Measurements from ENCODE around the gene CREM.

Gene CREM

GRCh38 chr10:35135861-35136260, 9.2 kb downstream of the CREM start:
- Histone ChIP-seq H3K4me1 (ENCODE audit: control insufficient read depth, insufficient read depth, low read length, poor library complexity, severe bottlenecking) (peaks cover 11% of the 10 kb centered on the region), H3K4me3 (ENCODE audit: extremely low read depth, insufficient read depth, low read length, poor library complexity, severe bottlenecking) (no peak overlapping the region), H3K9me3 (ENCODE audit: control insufficient read depth, low read length) (no peaks in the 10 kb centered on the region), H3K36me3 (ENCODE audit: control insufficient read depth, insufficient read depth, low read length) (no peaks in the 10 kb centered on the region), H3K27ac (ENCODE audit: low read depth, low read length, severe bottlenecking) (no peak overlapping the region)
- 86 to 100% methylated on average over 2 to 4 of the region's 5 CpGs for WGBS, 2 experiments (ENCODE audit: insufficient coverage in 2 of 2)

GRCh38 chr10:35136263-35136815, 9.7 kb downstream of the CREM start:
- WGBS, 2 experiments (ENCODE audit: insufficient coverage in 2 of 2), result 93 to 100% methylated on average over 3 of the region's 4 CpGs

GRCh38 chr10:35140126-35140525, 13.5 kb downstream of the CREM start:
- Histone ChIP-seq H3K4me1 (ENCODE audit: control insufficient read depth, insufficient read depth, low read length, poor library complexity, severe bottlenecking) (peaks cover 12% of the 10 kb centered on the region), H3K36me3 (ENCODE audit: control insufficient read depth, insufficient read depth, low read length) (no peaks in the 10 kb centered on the region), H3K9me3 (ENCODE audit: control insufficient read depth, low read length) (no peaks in the 10 kb centered on the region), H3K27ac (ENCODE audit: low read depth, low read length, severe bottlenecking) (no peak overlapping the region), H3K4me3 (ENCODE audit: extremely low read depth, insufficient read depth, low read length, poor library complexity, severe bottlenecking) (no peak overlapping the region)
- WGBS, 2 experiments (ENCODE audit: insufficient coverage in 2 of 2), result 100% methylated on average over 3 of the region's 6 CpGs; no CpG with 5 or more reads in 1 of the 2 experiments

More at GRCh38 chr10:35136263-35136815, 9.7 kb downstream of the CREM start:
- Histone ChIP-seq H3K9me3 (ENCODE audit: control insufficient read depth, low read length) (no peaks in the 10 kb centered on the region), H3K36me3 (ENCODE audit: control insufficient read depth, insufficient read depth, low read length) (no peaks in the 10 kb centered on the region), H3K4me1 (ENCODE audit: control insufficient read depth, insufficient read depth, low read length, poor library complexity, severe bottlenecking) (peaks cover 12% of the 10 kb centered on the region), H3K27ac (ENCODE audit: low read depth, low read length, severe bottlenecking) (no peak overlapping the region), H3K4me3 (ENCODE audit: extremely low read depth, insufficient read depth, low read length, poor library complexity, severe bottlenecking) (no peak overlapping the region)

- Histone ChIP-seq H3K36me3 (ENCODE audit: control insufficient read depth, insufficient read depth, low read length) (no peaks in the 10 kb centered on the region), H3K4me1 (ENCODE audit: control insufficient read depth, insufficient read depth, low read length, poor library complexity, severe bottlenecking) (peaks cover 12% of the 10 kb centered on the region), H3K4me3 (ENCODE audit: extremely low read depth, insufficient read depth, low read length, poor library complexity, severe bottlenecking) (no peak overlapping the region), H3K27ac (ENCODE audit: low read depth, low read length, severe bottlenecking) (no peak overlapping the region), H3K9me3 (ENCODE audit: control insufficient read depth, low read length) (no peaks in the 10 kb centered on the region)
- 58 to 71% methylated on average over 2 of the region's 3 CpGs for WGBS, 2 experiments (ENCODE audit: insufficient coverage in 2 of 2)
These were observed 14.1 kb downstream of the CREM start for GRCh38 chr10:35140727-35141126.

- Histone ChIP-seq H3K4me1 (ENCODE audit: control insufficient read depth, insufficient read depth, low read length, poor library complexity, severe bottlenecking) (peaks cover 8% of the 10 kb centered on the region), H3K27ac (ENCODE audit: low read depth, low read length, severe bottlenecking) (no peak overlapping the region), H3K4me3 (ENCODE audit: extremely low read depth, insufficient read depth, low read length, poor library complexity, severe bottlenecking) (no peak overlapping the region), H3K36me3 (ENCODE audit: control insufficient read depth, insufficient read depth, low read length) (peaks cover 9% of the 10 kb centered on the region), H3K9me3 (ENCODE audit: control insufficient read depth, low read length) (no peaks in the 10 kb centered on the region)
- WGBS, 2 experiments (ENCODE audit: insufficient coverage in 2 of 2), result 89 to 100% methylated on average over 3 of the region's 6 CpGs
These were observed 23.7 kb downstream of the CREM start for GRCh38 chr10:35150308-35150707.

GRCh38 chr10:35152992-35153391, 26.3 kb downstream of the CREM start:
- H3K27ac ChIP-seq (ENCODE audit: low read depth, low read length, severe bottlenecking), result no peak overlapping the region
- H3K9me3 ChIP-seq (ENCODE audit: control insufficient read depth, low read length), result no peaks in the 10 kb centered on the region
- no peak overlapping the region for H3K4me3 ChIP-seq (ENCODE audit: extremely low read depth, insufficient read depth, low read length, poor library complexity, severe bottlenecking)
- H3K36me3 ChIP-seq (ENCODE audit: control insufficient read depth, insufficient read depth, low read length), result peaks cover 11% of the 10 kb centered on the region
- H3K4me1 ChIP-seq (ENCODE audit: control insufficient read depth, insufficient read depth, low read length, poor library complexity, severe bottlenecking), result peaks cover 8% of the 10 kb centered on the region
- 86 to 93% methylated on average over 3 of the region's 3 CpGs for WGBS, 2 experiments (ENCODE audit: insufficient coverage in 2 of 2)

- Histone ChIP-seq H3K9me3 (ENCODE audit: control insufficient read depth, low read length) (no peaks in the 10 kb centered on the region), H3K4me3 (ENCODE audit: extremely low read depth, insufficient read depth, low read length, poor library complexity, severe bottlenecking) (no peak overlapping the region), H3K27ac (ENCODE audit: low read depth, low read length, severe bottlenecking) (peak overlapping the region; percentile 30), H3K4me1 (ENCODE audit: control insufficient read depth, insufficient read depth, low read length, poor library complexity, severe bottlenecking) (peaks cover 8% of the 10 kb centered on the region), H3K36me3 (ENCODE audit: control insufficient read depth, insufficient read depth, low read length) (peaks cover 10% of the 10 kb centered on the region)
- WGBS, 2 experiments (ENCODE audit: insufficient coverage in 2 of 2), result 68 to 86% methylated on average over 2 to 3 of the region's 4 CpGs
These were observed 27.1 kb downstream of the CREM start for GRCh38 chr10:35153716-35154115.

- peaks cover 8% of the 10 kb centered on the region for H3K9me3 ChIP-seq (ENCODE audit: control insufficient read depth, low read length)
- no CpG with 5 or more reads among the region's 1 CpG for WGBS, 2 experiments (ENCODE audit: insufficient coverage in 2 of 2)
- H3K36me3 ChIP-seq (ENCODE audit: control insufficient read depth, insufficient read depth, low read length), result peaks cover 16% of the 10 kb centered on the region
- no peak overlapping the region for H3K4me3 ChIP-seq (ENCODE audit: extremely low read depth, insufficient read depth, low read length, poor library complexity, severe bottlenecking)
- H3K27ac ChIP-seq (ENCODE audit: low read depth, low read length, severe bottlenecking), result no peak overlapping the region
- no peaks in the 10 kb centered on the region for H3K4me1 ChIP-seq (ENCODE audit: control insufficient read depth, insufficient read depth, low read length, poor library complexity, severe bottlenecking)
These were observed 34.1 kb downstream of the CREM start for GRCh38 chr10:35160743-35161142.

- Histone ChIP-seq H3K27ac (ENCODE audit: low read depth, low read length, severe bottlenecking) (no peak overlapping the region), H3K4me3 (ENCODE audit: extremely low read depth, insufficient read depth, low read length, poor library complexity, severe bottlenecking) (no peak overlapping the region), H3K9me3 (ENCODE audit: control insufficient read depth, low read length) (peaks cover 8% of the 10 kb centered on the region), H3K36me3 (ENCODE audit: control insufficient read depth, insufficient read depth, low read length) (peaks cover 16% of the 10 kb centered on the region), H3K4me1 (ENCODE audit: control insufficient read depth, insufficient read depth, low read length, poor library complexity, severe bottlenecking) (no peaks in the 10 kb centered on the region)
- WGBS, 2 experiments (ENCODE audit: insufficient coverage in 2 of 2), result no CpG with 5 or more reads among the region's 2 CpGs
These were observed 35.3 kb downstream of the CREM start for GRCh38 chr10:35161906-35162305.

- 74 to 100% methylated on average over 1 to 2 of the region's 4 CpGs for WGBS, 2 experiments (ENCODE audit: insufficient coverage in 2 of 2)
These were observed 38.5 kb downstream of the CREM start for GRCh38 chr10:35165136-35165535.

GRCh38 chr10:35165811-35166210, 39.2 kb downstream of the CREM start:
- no CpG with 5 or more reads among the region's 2 CpGs for WGBS, 2 experiments (ENCODE audit: insufficient coverage in 2 of 2)
- no peak overlapping the region for H3K27ac ChIP-seq (ENCODE audit: low read depth, low read length, severe bottlenecking)

More at GRCh38 chr10:35165136-35165535, 38.5 kb downstream of the CREM start:
- Histone ChIP-seq H3K9me3 (ENCODE audit: control insufficient read depth, low read length) (no peaks in the 10 kb centered on the region), H3K27ac (ENCODE audit: low read depth, low read length, severe bottlenecking) (no peak overlapping the region), H3K4me3 (ENCODE audit: extremely low read depth, insufficient read depth, low read length, poor library complexity, severe bottlenecking) (no peak overlapping the region), H3K4me1 (ENCODE audit: control insufficient read depth, insufficient read depth, low read length, poor library complexity, severe bottlenecking) (no peaks in the 10 kb centered on the region), H3K36me3 (ENCODE audit: control insufficient read depth, insufficient read depth, low read length) (peaks cover 6% of the 10 kb centered on the region)

More at GRCh38 chr10:35165811-35166210, 39.2 kb downstream of the CREM start:
- no peak overlapping the region for H3K4me3 ChIP-seq (ENCODE audit: extremely low read depth, insufficient read depth, low read length, poor library complexity, severe bottlenecking)
- peaks cover 6% of the 10 kb centered on the region for H3K36me3 ChIP-seq (ENCODE audit: control insufficient read depth, insufficient read depth, low read length)
- no peaks in the 10 kb centered on the region for H3K4me1 ChIP-seq (ENCODE audit: control insufficient read depth, insufficient read depth, low read length, poor library complexity, severe bottlenecking)
- no peaks in the 10 kb centered on the region for H3K9me3 ChIP-seq (ENCODE audit: control insufficient read depth, low read length)

Measured in mesodermal cell (in vitro differentiated cells).